Fibroblast of peridontal ligament (primary cell): ENCODE measurements around the gene TRIM24.
"Not testable (repeated sequence)": the region's sequence is repeated elsewhere in the genome, so short reads cannot be mapped to it uniquely, and the experiment has no call there.

ENCODE experiments used
- DNase-seq: peaks from one replicate; pipeline ENCODE4 v3.0.0-alpha.2; 2010; ENCODE audit errors: extremely low read depth

TRIM24 gene

DNA sequence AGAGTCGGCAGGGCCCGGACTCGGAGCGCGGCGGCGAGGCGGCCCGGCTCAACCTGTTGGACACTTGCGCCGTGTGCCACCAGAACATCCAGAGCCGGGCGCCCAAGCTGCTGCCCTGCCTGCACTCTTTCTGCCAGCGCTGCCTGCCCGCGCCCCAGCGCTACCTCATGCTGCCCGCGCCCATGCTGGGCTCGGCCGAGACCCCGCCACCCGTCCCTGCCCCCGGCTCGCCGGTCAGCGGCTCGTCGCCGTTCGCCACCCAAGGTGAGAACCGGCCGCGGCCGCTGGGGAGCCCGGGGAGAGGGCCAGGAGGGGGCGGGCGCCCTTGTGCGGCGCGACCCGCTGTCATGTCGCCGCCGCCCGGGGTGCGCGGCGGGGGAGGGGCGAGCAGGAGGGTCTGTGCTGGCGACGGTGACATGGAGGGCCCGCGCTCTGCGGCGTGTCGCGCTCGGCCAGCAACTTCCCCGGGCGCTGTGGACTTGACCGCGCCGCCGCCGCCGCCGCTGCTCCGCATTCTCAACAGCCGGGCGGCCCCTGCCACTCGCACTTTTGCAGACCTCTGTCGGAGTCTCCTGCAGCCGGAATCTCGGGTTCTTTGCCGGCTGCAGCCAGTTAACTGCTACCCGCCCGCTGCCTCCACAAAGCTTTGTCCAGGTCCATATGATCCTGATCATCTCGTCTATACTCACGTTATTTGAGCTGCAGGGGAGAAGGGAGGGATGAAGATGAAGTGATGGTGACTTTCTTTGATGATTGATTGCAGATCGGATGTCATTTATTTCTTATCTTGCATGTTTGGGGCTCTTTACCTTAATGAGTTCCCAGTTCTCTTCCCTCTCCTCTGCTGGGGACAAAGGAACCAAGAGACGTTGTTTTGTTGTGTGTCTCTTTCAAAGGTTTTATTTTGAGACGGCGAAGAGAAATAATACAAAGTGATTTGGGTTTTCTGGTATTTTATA, 869 bp downstream of the TRIM24 start:
- peak; percentile 27 for DNase-seq

GRCh38 chr7:138463291-138463618, 3.2 kb downstream of the TRIM24 start:
- not testable (repeated sequence) for DNase-seq

- peak; percentile 59 for DNase-seq
These were observed 5.0 kb downstream of the TRIM24 start for GRCh38 chr7:138465046-138465445.

GRCh38 chr7:138466069-138466756, 6.2 kb downstream of the TRIM24 start:
- DNase-seq, result not testable (repeated sequence)

DNA sequence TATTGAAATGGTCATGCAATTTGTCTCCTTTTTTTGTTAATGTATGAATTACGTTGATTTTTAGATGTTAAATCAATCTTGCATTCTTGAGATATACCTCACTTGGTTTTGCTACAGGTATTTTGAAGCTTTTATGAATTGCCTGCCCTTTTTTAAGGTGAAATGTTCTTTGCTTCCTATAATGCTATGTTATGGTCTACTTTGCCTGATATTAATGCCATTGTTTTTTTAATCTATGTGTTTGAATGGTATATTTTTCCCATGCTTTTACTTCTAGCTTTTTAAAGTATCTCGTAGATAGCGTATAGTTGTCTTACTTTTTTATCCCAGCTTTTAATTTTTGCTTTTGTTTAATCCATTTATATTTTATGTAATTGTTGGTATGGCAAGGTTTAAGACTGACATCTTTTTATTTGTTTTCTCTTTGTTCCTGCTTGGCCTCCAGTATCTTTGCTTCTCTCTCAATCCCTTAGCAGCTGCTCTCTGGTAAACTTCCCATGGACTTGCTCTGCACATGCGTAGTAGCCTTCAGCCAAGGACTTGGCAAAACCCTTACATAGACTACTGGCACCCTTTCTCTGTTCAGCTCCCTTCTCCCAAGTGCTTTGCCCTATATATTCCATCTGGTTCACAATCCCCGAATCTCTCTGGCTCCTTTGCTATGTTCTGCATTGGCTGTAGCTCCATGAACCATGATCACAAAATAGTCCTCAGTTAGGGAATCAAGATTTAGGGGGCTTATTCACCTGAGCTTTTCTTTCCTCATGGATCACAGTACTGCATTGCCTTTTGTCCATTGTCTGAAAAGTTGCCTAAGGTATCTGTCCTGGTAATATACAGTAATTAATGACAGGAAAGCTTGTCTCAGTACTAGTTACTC, 8.4 kb downstream of the TRIM24 start:
- no peak for DNase-seq

GRCh38 chr7:138470391-138471157, 10.5 kb downstream of the TRIM24 start:
- no peak for DNase-seq

DNA sequence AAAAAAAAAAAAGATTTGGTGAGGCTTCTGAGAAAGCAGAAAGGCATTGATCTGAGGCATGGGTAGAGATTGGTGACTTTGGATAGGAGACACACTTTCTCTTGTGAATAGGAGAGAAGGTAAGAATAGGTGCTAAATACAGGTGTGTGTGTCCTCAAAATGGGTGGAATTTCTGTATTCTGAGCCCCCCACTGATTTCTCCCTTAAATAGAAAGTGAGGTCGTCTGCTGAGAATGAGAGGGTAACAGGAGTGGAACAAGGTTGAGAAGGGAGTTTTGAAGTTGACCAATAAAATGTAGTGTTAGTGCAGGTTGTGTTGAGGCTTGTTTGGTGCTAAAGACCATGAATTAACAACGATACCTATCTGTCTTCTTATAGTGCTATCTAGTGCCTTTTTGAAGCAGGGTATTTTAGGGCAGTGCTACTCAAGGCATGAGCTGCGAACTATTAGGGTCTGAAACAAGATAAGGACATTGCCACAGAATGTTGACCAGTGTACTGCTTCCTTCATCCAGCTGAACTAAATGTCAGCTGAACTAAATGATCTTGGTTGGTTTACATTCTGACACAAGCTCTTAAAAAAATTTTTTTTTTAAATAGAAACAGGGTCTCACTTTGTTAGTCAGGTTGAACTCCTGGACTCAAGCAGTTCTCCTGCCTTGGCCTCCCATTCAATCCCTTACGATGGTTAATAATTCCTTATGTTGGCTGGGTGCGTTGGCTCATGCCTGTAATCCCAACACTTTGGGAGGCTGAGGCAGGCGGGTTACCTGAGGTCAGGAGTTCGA, 12.4 kb downstream of the TRIM24 start:
- DNase-seq, result no peak

DNA sequence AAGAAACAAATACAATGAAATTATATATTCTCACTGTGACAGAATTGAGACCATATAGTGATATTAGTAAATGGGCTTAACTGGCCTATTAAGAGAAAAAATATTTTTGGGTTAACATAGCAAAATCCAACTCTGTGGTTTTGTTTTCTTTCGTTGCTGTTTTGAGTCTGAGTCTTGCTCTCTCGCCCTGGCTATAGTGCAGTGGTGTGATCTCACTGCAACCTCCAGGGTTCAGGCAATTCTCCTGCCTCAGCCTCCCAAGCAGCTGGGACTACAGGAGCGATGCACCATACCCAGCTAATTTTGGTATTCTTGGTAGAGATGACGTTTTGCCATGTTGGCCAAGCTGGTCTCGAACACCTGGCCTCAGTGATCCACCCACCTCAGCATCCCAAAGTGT, 15.3 kb downstream of the TRIM24 start:
- DNase-seq, result no peak

DNA sequence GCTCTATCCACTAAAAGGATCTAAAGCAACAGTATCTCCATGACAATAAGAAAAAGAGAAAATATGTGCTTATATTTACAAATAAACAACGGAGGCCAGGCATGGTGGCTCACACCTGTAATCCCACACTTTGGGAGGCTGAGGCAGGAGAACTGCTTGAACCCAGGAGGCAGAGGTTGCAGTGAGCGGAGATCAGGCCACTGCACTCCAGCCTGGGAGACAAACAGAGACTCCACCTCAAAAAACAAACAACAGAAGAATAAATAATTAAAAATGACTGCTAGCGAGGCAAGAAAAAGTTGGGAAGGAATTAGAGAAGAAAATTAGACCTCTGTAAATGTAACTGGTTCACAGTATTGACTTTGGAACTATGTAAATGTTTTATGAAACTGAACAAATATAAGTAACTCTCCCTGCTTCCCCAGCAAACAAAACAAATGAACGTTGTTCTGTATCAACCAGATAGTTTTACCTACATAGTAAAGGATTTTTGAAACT, 17.1 kb downstream of the TRIM24 start:
- DNase-seq, result no peak

GRCh38 chr7:138477581-138477980, 17.5 kb downstream of the TRIM24 start:
- DNase-seq, result no peak

- no peak for DNase-seq
These were observed 18.4 kb downstream of the TRIM24 start for GRCh38 chr7:138478499-138478908.

- no peak for DNase-seq
These were observed 20.5 kb downstream of the TRIM24 start for GRCh38 chr7:138480527-138480926.

DNA sequence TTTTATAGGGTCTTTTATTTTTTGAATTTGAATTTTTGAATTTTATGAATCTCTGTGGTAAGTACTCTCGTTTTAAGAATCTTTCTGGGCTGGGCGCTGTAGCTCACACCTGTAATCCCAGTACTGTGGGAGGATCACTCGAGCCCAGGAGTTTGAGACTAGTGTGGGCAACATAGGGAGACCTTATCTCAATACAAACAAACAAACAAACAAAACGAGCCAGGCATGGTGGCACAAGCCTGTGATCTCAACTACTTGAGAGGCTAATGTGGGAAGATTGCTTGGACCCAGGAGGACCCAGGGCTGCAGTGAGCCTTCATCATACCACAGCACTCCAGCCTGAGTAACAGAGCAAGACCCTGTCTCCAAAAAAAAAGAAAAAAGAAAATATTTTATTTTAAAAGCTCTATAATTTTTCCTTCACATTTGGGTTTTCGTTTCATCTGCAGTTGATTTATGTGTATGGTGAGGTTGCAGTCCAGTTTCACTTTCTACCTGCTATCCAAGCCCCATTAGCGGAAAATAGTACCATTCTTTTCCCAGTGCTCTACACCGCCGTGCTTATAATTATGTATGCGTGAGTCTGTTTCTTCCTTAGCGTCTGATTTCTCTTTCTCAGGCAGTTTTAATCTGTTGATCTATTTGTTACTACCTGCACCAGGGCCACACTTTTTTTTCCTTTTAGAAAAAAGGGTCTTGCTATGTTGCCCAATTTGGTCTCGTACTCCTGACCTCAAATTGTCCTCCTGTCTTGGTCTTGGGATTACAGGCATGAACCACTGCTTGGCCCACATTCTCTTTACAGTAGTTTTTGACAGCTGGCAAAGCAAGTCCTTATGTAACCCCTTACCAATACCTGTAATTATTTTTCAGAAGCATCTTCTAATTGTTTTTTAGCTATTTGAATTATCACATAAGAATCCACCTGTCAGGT, 21.7 kb downstream of the TRIM24 start:
- DNase-seq, result no peak

- no peak for DNase-seq
These were observed 23.5 kb downstream of the TRIM24 start for GRCh38 chr7:138483531-138483930.

GRCh38 chr7:138485508-138485907, 25.4 kb downstream of the TRIM24 start:
- not testable (repeated sequence) for DNase-seq

DNA sequence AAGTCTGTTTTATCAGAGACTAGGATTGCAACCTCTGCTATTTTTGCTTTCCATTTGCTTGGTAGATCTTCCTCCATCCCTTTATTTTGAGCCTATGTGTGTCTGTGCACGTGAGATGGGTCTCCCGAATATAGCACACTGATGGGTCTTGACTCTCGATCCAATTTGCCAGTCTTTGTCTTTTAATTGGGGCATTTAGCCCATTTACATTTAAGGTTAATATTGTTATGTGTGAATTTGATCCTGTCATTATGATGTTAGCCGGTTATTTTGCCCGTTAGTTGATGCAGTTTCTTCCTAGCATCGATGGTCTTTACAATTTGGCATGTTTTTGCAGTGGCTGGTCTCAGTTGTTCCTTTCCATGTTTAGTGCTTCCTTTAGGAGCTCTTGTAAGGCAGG, 29.1 kb downstream of the TRIM24 start:
- DNase-seq, result not testable (repeated sequence)

- DNase-seq, result no peak
These were observed 31.7 kb downstream of the TRIM24 start for GRCh38 chr7:138491612-138492386.

DNA sequence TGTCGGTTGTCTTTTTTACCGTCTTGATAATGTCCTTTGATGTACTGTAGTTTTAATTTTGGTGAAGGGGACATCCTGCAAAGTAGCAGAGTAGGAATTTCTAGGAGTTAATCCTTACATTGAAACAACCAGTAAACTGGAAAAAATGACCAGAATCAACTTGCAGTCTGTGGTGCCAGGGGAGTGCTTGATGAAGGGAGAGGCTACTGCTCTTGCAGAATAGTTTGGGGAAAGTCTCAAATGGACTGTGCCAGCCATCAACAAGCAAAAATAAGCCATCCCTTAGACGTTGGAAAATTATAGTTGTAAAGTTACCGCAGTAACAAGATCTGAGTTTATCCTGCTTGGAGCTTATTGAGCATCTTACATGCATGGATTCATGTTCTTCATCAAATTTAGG, 32.4 kb downstream of the TRIM24 start:
- no peak for DNase-seq
